SU-DHL-6 (cell line): ENCODE measurements around the gene NUTM1.

Experiments
- EZH2phosphoT487 ChIP-seq: fragments of 200-600 bp; sonication (generic), shearing (Covaris generic); conservative IDR thresholded peaks from 2 replicates; pipeline ENCODE4 v1.6.1; 2018; ENCODE audit warnings: mild to moderate bottlenecking, antibody characterized with exemption, low read length, moderate library complexity, mixed read lengths
- TF ChIP-seq, protein P1 (sequence below): fragments of 200-600 bp; sonication (generic); IDR thresholded peaks from one replicate; pipeline ENCODE4 v1.5.1; 2017; ENCODE audit warnings: antibody characterized with exemption, mild to moderate bottlenecking, low read length, moderate library complexity; ENCODE audit not compliant: insufficient read depth, poor library complexity, severe bottlenecking

DNA sequence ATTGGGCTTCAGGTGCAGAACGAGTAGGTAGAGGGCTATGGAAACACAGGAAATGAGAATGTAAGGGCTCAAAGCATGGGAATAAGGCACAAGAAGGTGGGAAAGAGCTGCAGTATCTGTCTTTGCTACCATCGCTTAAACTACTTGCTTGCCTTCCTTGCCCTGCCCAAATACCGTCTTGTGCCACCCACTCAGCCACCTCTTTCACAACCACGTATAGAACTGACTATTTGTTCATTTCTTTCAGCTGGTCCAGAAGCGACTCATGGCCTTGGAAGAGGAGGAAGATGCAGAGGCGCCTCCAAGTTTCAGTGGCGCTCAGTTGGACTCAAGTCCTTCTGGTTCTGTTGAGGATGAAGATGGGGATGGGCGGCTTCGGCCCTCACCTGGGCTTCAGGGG is 12.1 kb downstream of the NUTM1 start:
- no peak for TF ChIP-seq EZH2phosphoT487
- TF ChIP-seq, protein P1, sequence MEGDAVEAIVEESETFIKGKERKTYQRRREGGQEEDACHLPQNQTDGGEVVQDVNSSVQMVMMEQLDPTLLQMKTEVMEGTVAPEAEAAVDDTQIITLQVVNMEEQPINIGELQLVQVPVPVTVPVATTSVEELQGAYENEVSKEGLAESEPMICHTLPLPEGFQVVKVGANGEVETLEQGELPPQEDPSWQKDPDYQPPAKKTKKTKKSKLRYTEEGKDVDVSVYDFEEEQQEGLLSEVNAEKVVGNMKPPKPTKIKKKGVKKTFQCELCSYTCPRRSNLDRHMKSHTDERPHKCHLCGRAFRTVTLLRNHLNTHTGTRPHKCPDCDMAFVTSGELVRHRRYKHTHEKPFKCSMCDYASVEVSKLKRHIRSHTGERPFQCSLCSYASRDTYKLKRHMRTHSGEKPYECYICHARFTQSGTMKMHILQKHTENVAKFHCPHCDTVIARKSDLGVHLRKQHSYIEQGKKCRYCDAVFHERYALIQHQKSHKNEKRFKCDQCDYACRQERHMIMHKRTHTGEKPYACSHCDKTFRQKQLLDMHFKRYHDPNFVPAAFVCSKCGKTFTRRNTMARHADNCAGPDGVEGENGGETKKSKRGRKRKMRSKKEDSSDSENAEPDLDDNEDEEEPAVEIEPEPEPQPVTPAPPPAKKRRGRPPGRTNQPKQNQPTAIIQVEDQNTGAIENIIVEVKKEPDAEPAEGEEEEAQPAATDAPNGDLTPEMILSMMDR, result no peak
